KMS-11 (cell line): ENCODE data around the gene HMGN1.
"Not testable (repeated sequence)": the region's sequence is repeated elsewhere in the genome, so short reads cannot be mapped to it uniquely, and the experiment has no call there.

ENCODE experiments used
- H2AFZ ChIP-seq: fragments of 200-600 bp; sonication (generic); 2 replicates; pipeline ENCODE4 v1.6.1; 2016; ENCODE audit warnings: antibody characterized with exemption, mixed run types, low read depth
- H3K27ac ChIP-seq: fragments of 200-600 bp; sonication (generic); 2 replicates; pipeline ENCODE4 v1.6.1; 2016; ENCODE audit warnings: mild to moderate bottlenecking, mixed run types
- H3K27me3 ChIP-seq: fragments of 200-600 bp; sonication (generic); 2 replicates; pipeline ENCODE4 v1.6.1; 2017; ENCODE audit warnings: mild to moderate bottlenecking, low read depth, mixed run types, moderate library complexity; ENCODE audit not compliant: insufficient read depth
- H3K36me3 ChIP-seq: fragments of 200-600 bp; sonication (generic); 2 replicates; pipeline ENCODE4 v1.6.1; 2017; ENCODE audit warnings: mild to moderate bottlenecking, mixed run types; ENCODE audit not compliant: insufficient read depth
- H3K4me1 ChIP-seq: fragments of 200-600 bp; sonication (generic); 2 replicates; pipeline ENCODE4 v1.6.1; 2016; ENCODE audit warnings: mild to moderate bottlenecking, low read depth, mixed run types; ENCODE audit not compliant: poor library complexity, severe bottlenecking
- H3K4me2 ChIP-seq: fragments of 200-600 bp; sonication (generic); 2 replicates; pipeline ENCODE4 v1.7.0; 2016; ENCODE audit warnings: mild to moderate bottlenecking, mixed run types
- H3K4me3 ChIP-seq: fragments of 200-600 bp; sonication (generic); IDR thresholded peaks from 2 replicates; pipeline ENCODE4 v1.6.1; 2017; ENCODE audit warnings: low read depth, low read length, mixed read lengths; ENCODE audit not compliant: insufficient read depth
- H3K79me2 ChIP-seq: fragments of 200-600 bp; sonication (generic); 2 replicates; pipeline ENCODE4 v1.6.1; 2016; ENCODE audit warnings: low read depth, mixed run types; ENCODE audit not compliant: insufficient read depth
- H3K9ac ChIP-seq: fragments of 200-600 bp; sonication (generic); 2 replicates; pipeline ENCODE4 v1.6.1; 2016; ENCODE audit warnings: mild to moderate bottlenecking, mixed run types
- H4K20me1 ChIP-seq: fragments of 200-600 bp; sonication (generic); 2 replicates; pipeline ENCODE4 v1.6.1; 2016; ENCODE audit warnings: mild to moderate bottlenecking, mixed run types; ENCODE audit not compliant: insufficient read depth
- TF ChIP-seq, protein P1 (sequence below): fragments of 200-600 bp; sonication (generic); conservative IDR thresholded peaks from 2 replicates; pipeline ENCODE4 v1.6.1; 2017; ENCODE audit warnings: low read depth, mild to moderate bottlenecking, antibody characterized with exemption, low read length, moderate library complexity, mixed read lengths

HMGN1 gene

DNA sequence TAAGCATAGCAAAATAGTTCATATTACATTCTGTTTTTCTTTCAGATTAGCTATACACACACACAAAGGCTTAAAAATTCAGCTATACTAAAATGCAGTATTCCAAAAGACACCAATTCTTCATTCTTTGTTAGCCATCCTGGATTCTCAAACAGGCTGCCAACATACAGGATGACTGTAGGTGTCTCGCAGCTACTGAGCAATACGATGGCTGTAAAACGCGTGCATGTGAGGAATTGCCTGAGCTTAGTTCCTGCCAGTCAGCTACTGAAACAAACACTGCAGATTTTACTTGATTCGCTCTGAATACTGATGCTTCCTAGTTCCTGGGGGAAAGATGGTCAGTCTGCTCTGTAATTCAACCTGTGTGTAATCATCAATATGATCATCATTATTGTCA is 24.7 kb upstream of the HMGN1 start:
- H3K27ac ChIP-seq, result no peak overlapping the region

DNA sequence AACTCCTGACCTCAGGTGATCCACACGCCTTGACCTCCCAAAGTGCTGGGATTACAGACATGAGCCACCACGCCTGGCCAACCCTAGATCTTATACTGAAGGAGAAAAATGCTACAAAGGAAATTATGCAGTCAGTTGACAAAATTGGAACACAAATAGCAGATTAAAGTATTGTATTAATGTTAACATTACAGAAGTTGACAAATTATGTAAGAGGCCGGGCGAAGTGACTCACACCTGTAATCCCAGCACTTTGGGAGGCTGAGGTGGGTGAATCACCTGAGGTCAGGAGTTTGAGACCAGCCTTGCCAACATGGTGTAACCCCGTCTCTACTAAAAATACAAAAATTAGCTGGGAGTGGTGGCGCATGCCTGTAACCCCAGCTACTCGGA is 21.0 kb upstream of the HMGN1 start:
- H4K20me1 ChIP-seq, H3K4me3 ChIP-seq, H3K9ac ChIP-seq, H3K27me3 ChIP-seq, H3K36me3 ChIP-seq, H3K4me2 ChIP-seq, H2AFZ ChIP-seq, H3K4me1 ChIP-seq, H3K79me2 ChIP-seq, H3K27ac ChIP-seq: not testable (repeated sequence)

More for the DNA sequence above, 24.7 kb upstream of the HMGN1 start:
- H3K4me1 ChIP-seq, result peaks cover 3% of the 10 kb centered on the region
- no peak overlapping the region for H2AFZ ChIP-seq
- no peak overlapping the region for H3K9ac ChIP-seq
- TF ChIP-seq, protein P1, sequence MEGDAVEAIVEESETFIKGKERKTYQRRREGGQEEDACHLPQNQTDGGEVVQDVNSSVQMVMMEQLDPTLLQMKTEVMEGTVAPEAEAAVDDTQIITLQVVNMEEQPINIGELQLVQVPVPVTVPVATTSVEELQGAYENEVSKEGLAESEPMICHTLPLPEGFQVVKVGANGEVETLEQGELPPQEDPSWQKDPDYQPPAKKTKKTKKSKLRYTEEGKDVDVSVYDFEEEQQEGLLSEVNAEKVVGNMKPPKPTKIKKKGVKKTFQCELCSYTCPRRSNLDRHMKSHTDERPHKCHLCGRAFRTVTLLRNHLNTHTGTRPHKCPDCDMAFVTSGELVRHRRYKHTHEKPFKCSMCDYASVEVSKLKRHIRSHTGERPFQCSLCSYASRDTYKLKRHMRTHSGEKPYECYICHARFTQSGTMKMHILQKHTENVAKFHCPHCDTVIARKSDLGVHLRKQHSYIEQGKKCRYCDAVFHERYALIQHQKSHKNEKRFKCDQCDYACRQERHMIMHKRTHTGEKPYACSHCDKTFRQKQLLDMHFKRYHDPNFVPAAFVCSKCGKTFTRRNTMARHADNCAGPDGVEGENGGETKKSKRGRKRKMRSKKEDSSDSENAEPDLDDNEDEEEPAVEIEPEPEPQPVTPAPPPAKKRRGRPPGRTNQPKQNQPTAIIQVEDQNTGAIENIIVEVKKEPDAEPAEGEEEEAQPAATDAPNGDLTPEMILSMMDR, result no peak
- no peaks in the 10 kb centered on the region for H3K79me2 ChIP-seq
- H4K20me1 ChIP-seq, result no peaks in the 10 kb centered on the region
- no peaks in the 10 kb centered on the region for H3K27me3 ChIP-seq
- no peak overlapping the region for H3K4me3 ChIP-seq
- H3K4me2 ChIP-seq, result no peak overlapping the region
- no peaks in the 10 kb centered on the region for H3K36me3 ChIP-seq

DNA sequence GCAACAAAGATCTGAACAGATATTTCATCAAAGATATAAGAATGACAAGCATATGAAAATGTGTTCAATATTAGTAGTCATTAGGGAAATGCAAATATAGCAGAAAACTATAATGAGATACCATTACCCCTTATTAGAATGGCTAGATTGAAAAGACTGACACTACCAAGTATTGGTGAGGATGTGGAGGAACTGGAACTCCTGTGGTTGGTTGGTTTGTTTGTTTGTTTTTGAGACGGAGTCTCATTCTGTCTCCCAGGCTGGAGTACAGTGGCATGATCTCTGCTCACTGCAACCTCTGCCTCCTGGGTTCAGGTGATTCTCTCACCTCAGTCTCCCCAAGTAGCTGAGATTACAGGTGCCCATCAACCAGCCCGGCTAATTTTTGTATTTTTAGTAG is 18.9 kb upstream of the HMGN1 start:
- no peak overlapping the region for H2AFZ ChIP-seq
- H3K4me2 ChIP-seq, result no peak overlapping the region
- H3K36me3 ChIP-seq, result no peaks in the 10 kb centered on the region
- H4K20me1 ChIP-seq, result no peaks in the 10 kb centered on the region
- H3K27me3 ChIP-seq, result no peaks in the 10 kb centered on the region
- TF ChIP-seq, protein P1, result no peak
- H3K4me3 ChIP-seq, result no peak overlapping the region
- no peak overlapping the region for H3K9ac ChIP-seq
- no peaks in the 10 kb centered on the region for H3K4me1 ChIP-seq
- H3K79me2 ChIP-seq, result no peaks in the 10 kb centered on the region
- H3K27ac ChIP-seq, result no peak overlapping the region

DNA sequence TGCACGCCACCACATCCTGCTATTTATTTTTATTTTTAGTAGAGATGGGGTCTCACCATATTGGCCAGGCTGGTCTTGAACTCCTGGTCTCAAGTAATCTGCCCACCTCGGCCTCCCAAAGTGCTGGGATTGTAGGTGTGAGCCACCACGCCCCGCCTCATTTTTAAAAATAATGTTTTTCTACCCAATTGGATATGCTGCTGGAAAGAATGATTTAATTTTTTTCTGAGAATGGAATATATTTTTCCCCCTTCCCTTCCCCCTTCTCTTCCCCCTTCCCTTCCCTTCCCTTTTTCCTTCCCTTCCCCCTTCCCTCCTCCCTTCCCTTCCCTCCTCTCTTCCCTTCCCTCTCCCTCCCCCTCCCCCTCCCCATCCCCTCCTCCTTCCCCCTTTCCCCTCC is 17.7 kb upstream of the HMGN1 start:
- Histone ChIP-seq H3K36me3 (no peaks in the 10 kb centered on the region), H3K4me3 (no peak overlapping the region), H3K27me3 (no peaks in the 10 kb centered on the region), H3K4me1 (no peaks in the 10 kb centered on the region), H3K9ac (no peak overlapping the region), H3K4me2 (no peak overlapping the region), H3K79me2 (no peaks in the 10 kb centered on the region), H2AFZ (no peak overlapping the region), H3K27ac (no peak overlapping the region), H4K20me1 (no peaks in the 10 kb centered on the region)
- TF ChIP-seq, protein P1, result no peak

DNA sequence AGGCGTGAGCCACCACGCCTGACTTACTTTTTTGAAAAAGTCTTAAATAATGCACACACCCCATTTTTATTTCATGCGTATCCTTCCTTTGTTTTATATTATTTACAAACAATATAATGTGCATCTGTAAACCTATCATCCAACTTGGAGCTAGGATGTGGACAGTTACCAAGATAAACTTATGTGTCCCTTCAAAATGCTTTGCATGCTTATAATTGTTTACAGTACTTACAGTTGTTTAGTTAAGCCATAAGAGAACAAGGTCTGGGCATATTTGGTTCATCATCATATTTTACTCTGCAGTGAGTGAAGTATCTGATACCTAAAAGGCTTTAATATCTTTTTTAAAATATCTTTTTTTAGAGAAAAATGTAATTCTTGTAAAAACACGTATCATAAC is 16.1 kb upstream of the HMGN1 start:
- Histone ChIP-seq H3K79me2 (no peaks in the 10 kb centered on the region), H3K27me3 (no peaks in the 10 kb centered on the region), H3K9ac (no peak overlapping the region), H4K20me1 (no peaks in the 10 kb centered on the region), H3K4me2 (no peak overlapping the region), H3K4me1 (no peaks in the 10 kb centered on the region), H3K4me3 (no peak overlapping the region), H2AFZ (no peak overlapping the region), H3K27ac (no peak overlapping the region), H3K36me3 (no peaks in the 10 kb centered on the region)
- TF ChIP-seq, protein P1, result no peak
